Cardiac muscle cell (in vitro differentiated cells and primary cell): Measurements from ENCODE around the gene ALAS1. TPM values are rescaled to one million over a fixed set of nuclear protein-coding genes. Genes with fewer than 3 reads are reported as not detected.
"Not testable (repeated sequence)": the region's sequence is repeated elsewhere in the genome, so short reads cannot be mapped to it uniquely, and the experiment has no call there.

Source experiments
- DNase-seq, 2 donors: peaks; one replicate each; pipeline versions ENCODE4 v3.0.0 to v3.0.0-alpha.2; 2010 to 2017; ENCODE audit warnings: low read depth in 1 of 2, low spot score in 1 of 2
- H3K27ac ChIP-seq: fragments of 200-600 bp; sonication (generic); 2 replicates; pipeline ENCODE4 v1.5.1; 2016
- H3K27me3 ChIP-seq: fragments of 200-600 bp; sonication (generic); 2 replicates; pipeline ENCODE4 v1.6.0; 2016; ENCODE audit warnings: control low read depth
- H3K36me3 ChIP-seq: fragments of 200-600 bp; sonication (generic); 2 replicates; pipeline ENCODE4 v1.5.1; 2016; ENCODE audit warnings: control low read depth
- H3K4me1 ChIP-seq: fragments of 200-600 bp; sonication (generic); 2 replicates; pipeline ENCODE4 v1.8.1; 2017; ENCODE audit warnings: low read depth, mild to moderate bottlenecking, mixed run types
- H3K4me3 ChIP-seq: fragments of 200-600 bp; sonication (generic); 2 replicates; pipeline ENCODE4 v1.5.1; 2016; ENCODE audit warnings: mild to moderate bottlenecking
- H3K9me3 ChIP-seq: fragments of 200-600 bp; sonication (generic); 2 replicates; pipeline ENCODE4 v1.5.1; 2017; ENCODE audit warnings: low read depth, mild to moderate bottlenecking, control low read depth
- polyA plus RNA-seq: library from polyadenylated mRNA; unstranded; fragments of >200 nt; fragmentation: Nextera tagmentation; extraction: Ambion mirVana; gene quantifications from 2 replicates; pipeline ENCODE4 v1.2.1, GENCODE V29; 2016
- total RNA-seq: library from RNA; depleted of rRNA; stranded (reverse); fragments of >200 nt; gene quantifications from 2 replicates; pipeline ENCODE4 v1.2.3, GENCODE V29; 2016
- TF ChIP-seq, protein P1 (sequence below): IDR thresholded peaks from 2 replicates; pipeline ENCODE4 v1.5.1; 2012; ENCODE audit warnings: low read depth, mild to moderate bottlenecking, low read length

The ALAS1 gene
- total and polyA plus RNA-seq, 2 experiments from 2014 or later, result 68.7 to 76.5 TPM

DNA sequence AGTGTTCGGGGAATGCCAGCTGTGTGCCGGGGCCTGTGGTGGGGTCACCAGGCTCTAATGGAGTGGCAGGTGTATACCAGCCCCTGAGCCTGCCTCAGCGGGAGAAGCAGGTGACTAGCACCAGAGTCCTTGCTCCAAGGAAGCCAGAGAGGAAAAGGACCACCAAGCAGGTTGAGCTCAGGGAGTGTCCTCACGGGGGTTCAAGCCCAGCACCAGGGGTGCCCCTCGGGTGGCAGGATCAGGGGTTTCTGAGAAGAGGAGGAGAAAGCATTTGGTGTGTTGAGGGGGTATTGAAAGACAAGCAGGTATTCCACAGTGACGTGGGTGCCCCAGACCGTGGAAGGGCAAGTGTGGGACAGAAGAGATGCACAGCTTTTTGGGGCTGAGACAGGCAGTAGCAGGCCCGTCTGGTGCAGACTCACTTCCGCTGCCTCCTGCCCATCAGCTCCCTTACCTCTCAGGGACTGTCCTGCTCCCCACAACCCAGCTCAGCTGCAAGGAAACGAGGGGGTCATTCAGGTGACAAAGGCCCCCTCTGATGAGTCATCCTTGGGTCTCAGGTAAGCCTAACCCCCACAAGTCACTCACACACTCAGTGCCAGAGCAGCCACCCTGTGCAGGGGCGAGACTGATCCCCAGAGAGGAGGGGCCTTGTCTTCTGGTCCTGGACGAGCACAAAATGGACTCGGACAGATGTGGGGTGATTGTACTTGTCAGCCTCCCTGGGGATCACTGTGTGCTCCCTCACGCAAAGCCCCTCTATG lies 22.4 kb upstream of the ALAS1 start:
- TF ChIP-seq, protein P1, sequence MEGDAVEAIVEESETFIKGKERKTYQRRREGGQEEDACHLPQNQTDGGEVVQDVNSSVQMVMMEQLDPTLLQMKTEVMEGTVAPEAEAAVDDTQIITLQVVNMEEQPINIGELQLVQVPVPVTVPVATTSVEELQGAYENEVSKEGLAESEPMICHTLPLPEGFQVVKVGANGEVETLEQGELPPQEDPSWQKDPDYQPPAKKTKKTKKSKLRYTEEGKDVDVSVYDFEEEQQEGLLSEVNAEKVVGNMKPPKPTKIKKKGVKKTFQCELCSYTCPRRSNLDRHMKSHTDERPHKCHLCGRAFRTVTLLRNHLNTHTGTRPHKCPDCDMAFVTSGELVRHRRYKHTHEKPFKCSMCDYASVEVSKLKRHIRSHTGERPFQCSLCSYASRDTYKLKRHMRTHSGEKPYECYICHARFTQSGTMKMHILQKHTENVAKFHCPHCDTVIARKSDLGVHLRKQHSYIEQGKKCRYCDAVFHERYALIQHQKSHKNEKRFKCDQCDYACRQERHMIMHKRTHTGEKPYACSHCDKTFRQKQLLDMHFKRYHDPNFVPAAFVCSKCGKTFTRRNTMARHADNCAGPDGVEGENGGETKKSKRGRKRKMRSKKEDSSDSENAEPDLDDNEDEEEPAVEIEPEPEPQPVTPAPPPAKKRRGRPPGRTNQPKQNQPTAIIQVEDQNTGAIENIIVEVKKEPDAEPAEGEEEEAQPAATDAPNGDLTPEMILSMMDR, result no peak
- Histone ChIP-seq H3K9me3 (no peaks in the 10 kb centered on the region), H3K27ac (no peak overlapping the region), H3K4me1 (no peaks in the 10 kb centered on the region), H3K4me3 (no peak overlapping the region), H3K27me3 (no peaks in the 10 kb centered on the region), H3K36me3 (no peaks in the 10 kb centered on the region)
- DNase-seq, result no peak

DNA sequence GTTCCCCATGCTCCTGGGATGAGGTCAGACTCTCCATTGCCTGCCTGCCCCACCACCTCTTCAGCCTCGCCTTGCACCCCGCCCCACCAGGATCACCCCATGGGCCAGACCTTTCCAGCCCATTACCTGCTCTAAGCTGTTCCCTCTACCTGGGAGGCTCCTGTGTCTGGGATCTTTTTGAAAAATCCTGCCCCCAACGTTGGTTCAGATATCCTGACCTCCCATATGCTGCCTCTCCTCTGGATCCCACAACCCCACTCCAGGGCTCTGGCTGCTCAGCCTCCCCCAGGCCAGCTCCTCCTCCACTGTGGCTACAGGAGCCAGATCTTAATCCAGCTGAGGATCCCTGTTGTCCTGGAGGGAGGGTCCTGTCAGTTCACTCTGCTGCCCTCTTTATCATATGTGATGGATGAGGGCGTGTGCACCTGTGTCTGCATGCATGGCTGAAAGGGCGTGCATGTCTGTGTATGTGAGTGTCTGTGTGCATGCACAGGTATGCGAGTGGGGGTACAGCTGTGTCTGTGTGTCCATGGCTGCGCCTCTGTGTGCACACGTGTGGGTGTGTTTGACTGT lies 21.7 kb upstream of the ALAS1 start:
- Histone ChIP-seq H3K27ac (no peak overlapping the region), H3K4me3 (no peak overlapping the region), H3K27me3 (no peaks in the 10 kb centered on the region), H3K36me3 (no peaks in the 10 kb centered on the region), H3K4me1 (peaks cover 1% of the 10 kb centered on the region), H3K9me3 (no peaks in the 10 kb centered on the region)
- DNase-seq, result no peak
- TF ChIP-seq, protein P1, result no peak

DNA sequence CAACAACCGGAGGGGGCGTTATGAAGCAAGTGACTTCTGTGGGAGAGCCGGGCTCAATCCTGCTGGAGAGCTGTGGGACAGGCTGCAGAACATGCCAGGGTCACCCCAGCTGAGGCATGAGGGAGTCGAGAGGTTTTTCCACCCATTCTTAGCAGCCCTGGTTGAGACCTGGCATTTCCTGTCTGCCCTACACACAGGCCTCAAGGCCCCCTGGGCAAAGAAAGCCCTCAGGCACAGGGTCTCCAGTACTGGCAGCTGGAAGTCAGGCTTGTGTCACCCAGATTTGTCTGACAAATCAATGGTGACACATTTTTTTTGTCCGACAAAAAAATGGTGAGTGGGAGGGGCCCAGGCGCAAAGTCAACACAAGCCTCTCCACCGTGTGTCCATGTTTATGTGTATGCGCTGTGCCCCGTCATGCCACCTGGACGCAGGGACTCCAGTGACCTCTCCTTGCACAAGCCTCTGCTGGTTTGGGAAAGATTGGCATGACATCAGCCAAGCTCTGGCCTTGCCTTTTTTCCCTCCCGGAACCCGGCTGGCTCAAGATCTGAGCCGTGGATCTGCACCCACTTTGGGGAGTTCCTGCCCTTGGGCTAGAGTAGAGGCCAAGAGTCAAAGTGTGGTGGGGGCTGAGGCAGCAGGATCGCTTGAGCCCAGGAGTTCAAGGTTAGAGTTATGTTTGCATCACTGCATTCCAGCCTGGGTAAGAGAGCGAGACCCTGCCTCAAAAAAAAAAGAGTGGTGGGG lies 20.8 kb upstream of the ALAS1 start:
- DNase-seq, result no peak
- no peak overlapping the region for H3K27ac ChIP-seq
- H3K9me3 ChIP-seq, result no peaks in the 10 kb centered on the region
- H3K27me3 ChIP-seq, result no peaks in the 10 kb centered on the region
- H3K4me1 ChIP-seq, result peaks cover 9% of the 10 kb centered on the region
- no peaks in the 10 kb centered on the region for H3K36me3 ChIP-seq
- H3K4me3 ChIP-seq, result no peak overlapping the region
- TF ChIP-seq, protein P1, result no peak

DNA sequence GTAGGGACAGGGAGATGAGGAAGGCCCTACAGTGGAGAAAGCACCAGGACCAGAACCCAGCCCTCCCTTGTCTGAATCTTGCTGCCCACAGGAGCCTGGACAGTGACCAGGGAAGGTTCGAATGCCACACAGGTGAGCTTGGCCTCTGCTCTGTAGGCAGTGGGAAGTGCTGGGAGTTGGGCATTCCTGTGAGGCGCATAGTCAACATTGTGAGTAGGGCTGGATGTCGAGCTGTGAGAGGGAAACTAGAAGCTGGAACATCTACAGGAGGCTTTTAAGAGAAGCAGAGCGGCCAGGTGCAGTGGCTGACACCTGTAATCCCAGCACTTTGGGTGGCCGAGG lies 20.3 kb upstream of the ALAS1 start:
- no peaks in the 10 kb centered on the region for H3K27me3 ChIP-seq
- TF ChIP-seq, protein P1, result no peak
- H3K9me3 ChIP-seq, result no peaks in the 10 kb centered on the region
- no peak overlapping the region for H3K4me3 ChIP-seq
- no peak overlapping the region for H3K27ac ChIP-seq
- peaks cover 12% of the 10 kb centered on the region for H3K4me1 ChIP-seq
- H3K36me3 ChIP-seq, result no peaks in the 10 kb centered on the region
- no peak for DNase-seq

DNA sequence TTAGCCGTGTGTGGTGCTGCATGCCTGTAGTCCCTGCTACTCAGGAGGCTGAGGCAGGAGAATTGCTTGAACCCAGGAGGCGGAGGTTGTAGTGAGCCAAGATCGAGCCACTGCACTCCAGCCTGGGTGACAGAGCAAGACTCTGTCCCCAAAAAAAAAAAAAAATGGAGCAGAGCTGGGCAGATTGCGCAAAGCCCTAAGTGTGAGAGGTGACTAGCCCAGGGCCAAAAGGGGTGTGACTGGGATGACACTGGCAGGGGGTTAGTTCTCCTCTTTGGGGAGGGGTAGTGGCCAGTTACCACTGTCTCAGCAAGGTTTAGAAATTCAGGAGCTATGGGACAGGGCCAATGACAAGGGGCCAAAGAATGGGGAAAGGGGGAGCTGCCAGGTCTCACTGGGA lies 19.8 kb upstream of the ALAS1 start:
- not testable (repeated sequence) for H3K27me3 ChIP-seq, H3K9me3 ChIP-seq, DNase-seq, H3K4me3 ChIP-seq, H3K27ac ChIP-seq, H3K36me3 ChIP-seq
- H3K4me1 ChIP-seq, result peaks cover 12% of the 10 kb centered on the region

DNA sequence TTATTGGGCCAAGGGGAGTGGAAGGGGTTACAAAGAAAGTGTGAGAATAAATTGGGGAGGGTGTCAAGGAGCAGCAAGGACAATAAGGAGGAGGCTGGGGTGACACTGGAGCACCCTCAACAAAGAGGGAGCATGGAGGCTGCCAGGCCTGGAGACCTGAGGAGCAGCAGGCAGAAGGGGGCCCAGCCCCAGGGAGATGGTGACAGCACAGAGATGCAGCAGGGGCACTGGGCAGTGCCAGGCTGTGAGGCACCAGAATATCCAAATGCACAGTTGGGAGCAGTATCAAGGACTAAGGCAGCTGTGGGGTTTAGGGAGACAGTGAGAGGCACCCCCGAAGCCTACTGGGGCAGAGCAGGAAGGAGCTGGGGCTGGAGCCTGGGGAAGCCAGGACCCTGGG lies 19.4 kb upstream of the ALAS1 start:
- Histone ChIP-seq H3K27ac (no peak overlapping the region), H3K27me3 (no peaks in the 10 kb centered on the region), H3K4me1 (peaks cover 12% of the 10 kb centered on the region), H3K9me3 (no peaks in the 10 kb centered on the region), H3K36me3 (no peaks in the 10 kb centered on the region), H3K4me3 (no peak overlapping the region)
- no peak for DNase-seq
- TF ChIP-seq, protein P1, result no peak
